Progenitor cell of endocrine pancreas (in vitro differentiated cells): Measurements from ENCODE around the gene SERPING1. TPM values are rescaled to one million over a fixed set of nuclear protein-coding genes. Genes with fewer than 3 reads are reported as not detected.
A peak's percentile ranks its signal among the peaks of the same experiment; 100 is the strongest.

Experiments
- DNase-seq: peaks from one replicate; pipeline ENCODE4 v3.0.0; 2021; ENCODE audit warnings: low spot score; ENCODE audit not compliant: unreplicated experiment
- H3K27ac Mint-ChIP-seq: 2 replicates; pipeline ENCODE4 v1.8.0; 2021; ENCODE audit warnings: mild to moderate bottlenecking, moderate library complexity, mixed read lengths
- H3K27me3 Mint-ChIP-seq: 2 replicates; pipeline ENCODE4 v1.8.0; 2021; ENCODE audit warnings: mixed read lengths
- H3K36me3 Mint-ChIP-seq: 2 replicates; pipeline ENCODE4 v1.8.0; 2022; ENCODE audit warnings: mixed read lengths; ENCODE audit not compliant: insufficient read depth
- H3K4me1 Mint-ChIP-seq: 2 replicates; pipeline ENCODE4 v1.8.0; 2021; ENCODE audit warnings: low read depth, mixed read lengths
- H3K4me3 Mint-ChIP-seq: 2 replicates; pipeline ENCODE4 v1.8.0; 2021; ENCODE audit warnings: low read depth, mild to moderate bottlenecking, moderate library complexity, mixed read lengths
- H3K9me3 Mint-ChIP-seq: 2 replicates; pipeline ENCODE4 v1.8.0; 2021; ENCODE audit warnings: low read depth, mixed read lengths
- CTCF ChIP-seq: fragments of 200-600 bp; sonication (generic); IDR thresholded peaks from one replicate; pipeline ENCODE4 v1.5.0; 2021; ENCODE audit warnings: antibody characterized with exemption, mild to moderate bottlenecking; ENCODE audit not compliant: unreplicated experiment
- total RNA-seq: library from RNA; stranded (reverse); gene quantifications from 2 replicates; pipeline ENCODE4 v1.2.1, GENCODE V29; 2021

Gene SERPING1
- total RNA-seq, 1 donor from 2014 or later: 190 TPM

DNA sequence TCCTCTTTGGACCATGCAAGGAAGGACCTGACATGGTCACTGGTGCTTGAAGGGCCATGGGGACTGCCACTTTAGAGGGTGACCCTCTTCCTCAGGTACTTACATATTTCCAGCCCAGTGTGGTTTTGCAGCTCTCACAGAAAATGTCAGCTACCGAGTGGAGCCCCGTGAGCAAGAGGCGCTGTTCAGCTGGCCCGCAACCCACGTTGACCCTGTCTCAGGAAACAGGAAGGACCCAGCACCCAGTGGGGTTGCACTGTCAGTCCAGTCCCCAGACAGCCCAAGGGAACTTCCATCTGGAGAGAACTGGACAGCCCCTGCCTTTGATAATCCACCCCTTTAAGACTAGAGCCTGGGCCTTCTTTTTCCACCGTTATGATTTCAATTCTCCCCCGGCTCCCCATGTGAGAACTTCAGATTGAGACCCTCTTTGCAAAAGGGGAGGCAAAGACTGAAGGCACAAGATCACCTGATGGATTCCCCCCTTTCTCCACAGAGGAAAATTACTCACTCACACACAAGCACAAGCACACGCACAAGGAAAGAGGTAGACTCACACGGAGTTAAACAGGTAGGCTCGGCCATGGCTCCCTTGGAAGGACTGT, 48.8 kb downstream of the SERPING1 start:
- TF ChIP-seq CTCF: no peak
- no peak for DNase-seq
- Mint-ChIP-seq H3K27ac (peak overlapping the region; percentile 76), H3K9me3 (no peaks in the 10 kb centered on the region), H3K4me1 (peaks cover 75% of the 10 kb centered on the region), H3K27me3 (no peaks in the 10 kb centered on the region), H3K36me3 (peaks cover 8% of the 10 kb centered on the region), H3K4me3 (peak overlapping the region; percentile 67)

GRCh38 chr11:57646799-57647303, 49.4 kb downstream of the SERPING1 start:
- DNase-seq: no peak
- H3K36me3 Mint-ChIP-seq: peaks cover 8% of the 10 kb centered on the region
- TF ChIP-seq CTCF: no peak
- peak overlapping the region; percentile 65 for H3K27ac Mint-ChIP-seq
- no peaks in the 10 kb centered on the region for H3K27me3 Mint-ChIP-seq
- peak overlapping the region; percentile 67 for H3K4me3 Mint-ChIP-seq
- no peaks in the 10 kb centered on the region for H3K9me3 Mint-ChIP-seq
- peaks cover 71% of the 10 kb centered on the region for H3K4me1 Mint-ChIP-seq

DNA sequence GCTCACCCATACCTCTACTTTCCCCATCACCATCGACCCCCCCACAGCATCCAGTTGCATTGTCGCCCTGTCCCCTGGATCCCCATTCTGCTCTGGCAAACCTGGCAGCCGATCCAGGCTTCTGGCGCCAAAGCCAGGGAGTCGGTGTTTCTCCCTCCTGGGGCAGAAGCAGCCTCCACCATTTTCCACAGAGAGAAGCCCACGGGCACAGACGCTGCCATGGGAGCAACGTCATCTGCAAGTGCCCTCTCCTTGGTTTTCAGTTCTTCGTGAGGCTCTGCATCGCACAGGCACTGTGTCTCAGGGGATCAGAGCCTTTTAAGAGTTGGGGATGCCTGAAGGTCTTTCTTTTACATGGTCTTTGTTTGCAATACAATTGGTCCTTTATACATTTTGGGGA, 49.9 kb downstream of the SERPING1 start:
- Mint-ChIP-seq H3K36me3 (peaks cover 8% of the 10 kb centered on the region), H3K27me3 (no peaks in the 10 kb centered on the region), H3K9me3 (no peaks in the 10 kb centered on the region), H3K27ac (peak overlapping the region; percentile 78), H3K4me3 (peak overlapping the region; percentile 67), H3K4me1 (peaks cover 71% of the 10 kb centered on the region)
- DNase-seq: no peak
- no peak for TF ChIP-seq CTCF

- Mint-ChIP-seq H3K4me1 (peaks cover 71% of the 10 kb centered on the region), H3K4me3 (peak overlapping the region; percentile 67), H3K27me3 (no peaks in the 10 kb centered on the region), H3K9me3 (no peaks in the 10 kb centered on the region), H3K27ac (peak overlapping the region; percentile 78), H3K36me3 (peaks cover 6% of the 10 kb centered on the region)
- no peak for DNase-seq
- TF ChIP-seq CTCF: no peak
Observed at GRCh38 chr11:57647960-57648800, 50.7 kb downstream of the SERPING1 start.
